ENCODE results near the gene CETN1.

The CETN1 gene
- total RNA-seq: 0 reads per million in 3 donors

GRCh38 chr18:580154-580553 lies at the start of gene CETN1:
Gene CETN1 (plus strand): TSS chr18:580380. CDS start chr18:580409, 29 bp downstream.
- H3K27ac ChIP-seq (ENCODE audit: insufficient read depth, low read length, poor library complexity, severe bottlenecking): no peak within 1 kb of the TSS
- H3K9me3 ChIP-seq (ENCODE audit: control insufficient read depth, low read length): no peaks in the 10 kb centered on the region
- H3K4me1 ChIP-seq (ENCODE audit: control insufficient read depth, insufficient read depth, low read length, poor library complexity, severe bottlenecking): no peaks in the 10 kb centered on the region
- H3K36me3 ChIP-seq (ENCODE audit: control insufficient read depth, insufficient read depth, low read length): no peaks in the 10 kb centered on the region
- H3K27me3 ChIP-seq (replicated peaks; ENCODE audit: control insufficient read depth, insufficient read depth, low read length, poor library complexity, severe bottlenecking): no peaks in the 10 kb centered on the region
- DNase-seq: no peak
- no peak within 1 kb of the TSS for H3K4me3 ChIP-seq (ENCODE audit: insufficient read depth, low read depth, low read length, poor library complexity, severe bottlenecking)

- DNase-seq: no peak
- no peaks in the 10 kb centered on the region for H3K27me3 ChIP-seq (replicated peaks; ENCODE audit: control insufficient read depth, insufficient read depth, low read length, poor library complexity, severe bottlenecking)
- no peaks in the 10 kb centered on the region for H3K4me1 ChIP-seq (ENCODE audit: control insufficient read depth, insufficient read depth, low read length, poor library complexity, severe bottlenecking)
- no peaks in the 10 kb centered on the region for H3K36me3 ChIP-seq (ENCODE audit: control insufficient read depth, insufficient read depth, low read length)
- no peak overlapping the region for H3K27ac ChIP-seq (ENCODE audit: insufficient read depth, low read length, poor library complexity, severe bottlenecking)
- H3K9me3 ChIP-seq (ENCODE audit: control insufficient read depth, low read length): no peaks in the 10 kb centered on the region
- H3K4me3 ChIP-seq (ENCODE audit: insufficient read depth, low read depth, low read length, poor library complexity, severe bottlenecking): no peak overlapping the region
Measured at GRCh38 chr18:532018-532417, 48.2 kb upstream of the CETN1 start.

GRCh38 chr18:532632-533031 lies 47.5 kb upstream of the CETN1 start:
- Histone ChIP-seq H3K36me3 (ENCODE audit: control insufficient read depth, insufficient read depth, low read length) (no peaks in the 10 kb centered on the region), H3K4me1 (ENCODE audit: control insufficient read depth, insufficient read depth, low read length, poor library complexity, severe bottlenecking) (no peaks in the 10 kb centered on the region), H3K9me3 (ENCODE audit: control insufficient read depth, low read length) (no peaks in the 10 kb centered on the region), H3K4me3 (ENCODE audit: insufficient read depth, low read depth, low read length, poor library complexity, severe bottlenecking) (no peak overlapping the region), H3K27ac (ENCODE audit: insufficient read depth, low read length, poor library complexity, severe bottlenecking) (no peak overlapping the region), H3K27me3 (replicated peaks; ENCODE audit: control insufficient read depth, insufficient read depth, low read length, poor library complexity, severe bottlenecking) (no peaks in the 10 kb centered on the region)
- DNase-seq: no peak

- H3K9me3 ChIP-seq (ENCODE audit: control insufficient read depth, low read length): no peaks in the 10 kb centered on the region
- DNase-seq: no peak
- no peaks in the 10 kb centered on the region for H3K36me3 ChIP-seq (ENCODE audit: control insufficient read depth, insufficient read depth, low read length)
- H3K4me1 ChIP-seq (ENCODE audit: control insufficient read depth, insufficient read depth, low read length, poor library complexity, severe bottlenecking): no peaks in the 10 kb centered on the region
- H3K4me3 ChIP-seq (ENCODE audit: insufficient read depth, low read depth, low read length, poor library complexity, severe bottlenecking): no peak overlapping the region
- H3K27me3 ChIP-seq (replicated peaks; ENCODE audit: control insufficient read depth, insufficient read depth, low read length, poor library complexity, severe bottlenecking): no peaks in the 10 kb centered on the region
- H3K27ac ChIP-seq (ENCODE audit: insufficient read depth, low read length, poor library complexity, severe bottlenecking): no peak overlapping the region
Measured at GRCh38 chr18:533995-534601, 46.1 kb upstream of the CETN1 start.

- DNase-seq: no peak
- no peaks in the 10 kb centered on the region for H3K36me3 ChIP-seq (ENCODE audit: control insufficient read depth, insufficient read depth, low read length)
Measured at GRCh38 chr18:543447-544078, 36.6 kb upstream of the CETN1 start.

GRCh38 chr18:549967-550366 lies 30.2 kb upstream of the CETN1 start:
- DNase-seq: no peak
- Histone ChIP-seq H3K36me3 (ENCODE audit: control insufficient read depth, insufficient read depth, low read length) (no peaks in the 10 kb centered on the region), H3K27me3 (replicated peaks; ENCODE audit: control insufficient read depth, insufficient read depth, low read length, poor library complexity, severe bottlenecking) (no peaks in the 10 kb centered on the region), H3K4me1 (ENCODE audit: control insufficient read depth, insufficient read depth, low read length, poor library complexity, severe bottlenecking) (no peaks in the 10 kb centered on the region), H3K9me3 (ENCODE audit: control insufficient read depth, low read length) (no peaks in the 10 kb centered on the region), H3K27ac (ENCODE audit: insufficient read depth, low read length, poor library complexity, severe bottlenecking) (no peak overlapping the region), H3K4me3 (ENCODE audit: insufficient read depth, low read depth, low read length, poor library complexity, severe bottlenecking) (no peak overlapping the region)

More at GRCh38 chr18:543447-544078, 36.6 kb upstream of the CETN1 start:
- Histone ChIP-seq H3K9me3 (ENCODE audit: control insufficient read depth, low read length) (no peaks in the 10 kb centered on the region), H3K27me3 (replicated peaks; ENCODE audit: control insufficient read depth, insufficient read depth, low read length, poor library complexity, severe bottlenecking) (no peaks in the 10 kb centered on the region), H3K4me3 (ENCODE audit: insufficient read depth, low read depth, low read length, poor library complexity, severe bottlenecking) (no peak overlapping the region), H3K4me1 (ENCODE audit: control insufficient read depth, insufficient read depth, low read length, poor library complexity, severe bottlenecking) (no peaks in the 10 kb centered on the region), H3K27ac (ENCODE audit: insufficient read depth, low read length, poor library complexity, severe bottlenecking) (no peak overlapping the region)

GRCh38 chr18:551404-552061 lies 28.6 kb upstream of the CETN1 start:
- H3K4me3 ChIP-seq (ENCODE audit: insufficient read depth, low read depth, low read length, poor library complexity, severe bottlenecking): no peak overlapping the region
- no peaks in the 10 kb centered on the region for H3K27me3 ChIP-seq (replicated peaks; ENCODE audit: control insufficient read depth, insufficient read depth, low read length, poor library complexity, severe bottlenecking)
- H3K36me3 ChIP-seq (ENCODE audit: control insufficient read depth, insufficient read depth, low read length): no peaks in the 10 kb centered on the region
- no peaks in the 10 kb centered on the region for H3K9me3 ChIP-seq (ENCODE audit: control insufficient read depth, low read length)
- H3K4me1 ChIP-seq (ENCODE audit: control insufficient read depth, insufficient read depth, low read length, poor library complexity, severe bottlenecking): no peaks in the 10 kb centered on the region
- no peak overlapping the region for H3K27ac ChIP-seq (ENCODE audit: insufficient read depth, low read length, poor library complexity, severe bottlenecking)
- no peak for DNase-seq

- no peaks in the 10 kb centered on the region for H3K36me3 ChIP-seq (ENCODE audit: control insufficient read depth, insufficient read depth, low read length)
- H3K4me1 ChIP-seq (ENCODE audit: control insufficient read depth, insufficient read depth, low read length, poor library complexity, severe bottlenecking): no peaks in the 10 kb centered on the region
- H3K27me3 ChIP-seq (replicated peaks; ENCODE audit: control insufficient read depth, insufficient read depth, low read length, poor library complexity, severe bottlenecking): no peaks in the 10 kb centered on the region
- H3K4me3 ChIP-seq (ENCODE audit: insufficient read depth, low read depth, low read length, poor library complexity, severe bottlenecking): no peak overlapping the region
- DNase-seq: no peak
- no peaks in the 10 kb centered on the region for H3K9me3 ChIP-seq (ENCODE audit: control insufficient read depth, low read length)
- no peak overlapping the region for H3K27ac ChIP-seq (ENCODE audit: insufficient read depth, low read length, poor library complexity, severe bottlenecking)
Measured at GRCh38 chr18:555705-556457, 24.3 kb upstream of the CETN1 start.

GRCh38 chr18:564708-565561 lies 15.2 kb upstream of the CETN1 start:
- H3K36me3 ChIP-seq (ENCODE audit: control insufficient read depth, insufficient read depth, low read length): no peaks in the 10 kb centered on the region

More at GRCh38 chr18:564708-565561, 15.2 kb upstream of the CETN1 start:
- Histone ChIP-seq H3K27ac (ENCODE audit: insufficient read depth, low read length, poor library complexity, severe bottlenecking) (no peak overlapping the region), H3K4me1 (ENCODE audit: control insufficient read depth, insufficient read depth, low read length, poor library complexity, severe bottlenecking) (no peaks in the 10 kb centered on the region), H3K4me3 (ENCODE audit: insufficient read depth, low read depth, low read length, poor library complexity, severe bottlenecking) (no peak overlapping the region), H3K27me3 (replicated peaks; ENCODE audit: control insufficient read depth, insufficient read depth, low read length, poor library complexity, severe bottlenecking) (no peaks in the 10 kb centered on the region), H3K9me3 (ENCODE audit: control insufficient read depth, low read length) (no peaks in the 10 kb centered on the region)
- no peak for DNase-seq

Measured in effector memory CD4-positive, alpha-beta T cell (primary cell).